GM19043 (cell line): Measurements from ENCODE around the gene CD300LF.

Experiments used
- ATAC-seq: cut with Tn5 transposase; IDR thresholded peaks from one replicate; pipeline ENCODE4 v1.9.1; 2021; ENCODE audit warnings: low read depth; ENCODE audit not compliant: unreplicated experiment

Gene CD300LF

DNA sequence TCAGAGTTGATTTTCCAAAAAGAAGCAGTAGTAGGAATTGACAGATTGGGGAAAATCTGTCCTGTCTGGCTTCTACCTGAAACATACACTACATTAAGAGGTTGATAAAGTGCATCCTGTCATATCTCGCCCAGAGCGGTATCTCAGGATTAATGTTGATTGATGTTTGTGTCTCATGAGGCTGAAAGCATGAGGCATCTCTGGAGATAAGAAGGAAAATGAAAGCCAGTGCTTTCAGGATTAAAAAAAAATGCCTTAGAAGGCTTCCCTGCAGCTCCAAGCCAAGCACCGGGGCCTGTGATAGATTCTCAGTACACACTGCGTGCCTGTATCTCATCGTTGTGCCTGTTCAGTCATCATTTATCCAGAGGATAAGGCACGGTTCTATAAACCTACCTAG is 62.8 kb downstream of the CD300LF start:
- ATAC-seq: no peak

DNA sequence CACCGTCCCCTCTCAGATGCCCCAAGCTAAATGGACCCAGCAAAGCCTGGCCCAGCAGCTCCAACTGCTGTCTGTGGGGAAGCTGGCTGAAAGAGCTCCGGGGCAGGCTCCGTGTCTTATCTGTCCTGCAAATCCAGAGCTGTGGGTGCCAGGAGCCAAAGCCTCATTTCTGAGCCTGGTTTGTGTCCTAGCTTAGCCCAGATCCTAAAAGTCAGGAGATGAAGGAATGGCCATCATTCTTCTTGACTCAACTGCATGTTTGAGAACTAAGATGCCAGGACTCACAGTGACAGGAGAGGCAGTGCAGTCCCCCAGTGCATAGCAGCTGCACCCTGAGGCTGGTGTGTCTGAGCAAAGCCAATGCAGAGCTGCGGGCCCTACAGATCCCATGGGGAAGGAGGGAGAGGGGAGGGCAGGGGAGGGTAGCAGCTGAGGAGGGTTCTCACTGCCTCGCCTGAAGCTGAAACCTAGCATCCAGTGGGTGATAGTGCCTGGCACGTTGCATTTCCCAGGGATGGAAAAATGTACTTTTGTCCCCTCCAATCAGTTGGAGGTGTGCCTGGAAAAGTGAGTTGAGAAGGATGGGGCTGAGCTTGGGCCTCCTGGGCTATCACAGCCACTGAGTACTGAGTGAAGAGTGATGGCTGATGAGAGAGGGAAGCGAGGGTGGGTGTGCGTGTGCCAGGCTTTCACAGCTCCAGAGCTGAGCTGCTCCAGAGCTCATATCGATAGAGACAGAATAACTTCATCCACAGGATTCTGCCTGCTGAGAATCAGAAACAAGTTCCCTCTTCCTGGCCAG is 64.7 kb downstream of the CD300LF start:
- no peak for ATAC-seq

DNA sequence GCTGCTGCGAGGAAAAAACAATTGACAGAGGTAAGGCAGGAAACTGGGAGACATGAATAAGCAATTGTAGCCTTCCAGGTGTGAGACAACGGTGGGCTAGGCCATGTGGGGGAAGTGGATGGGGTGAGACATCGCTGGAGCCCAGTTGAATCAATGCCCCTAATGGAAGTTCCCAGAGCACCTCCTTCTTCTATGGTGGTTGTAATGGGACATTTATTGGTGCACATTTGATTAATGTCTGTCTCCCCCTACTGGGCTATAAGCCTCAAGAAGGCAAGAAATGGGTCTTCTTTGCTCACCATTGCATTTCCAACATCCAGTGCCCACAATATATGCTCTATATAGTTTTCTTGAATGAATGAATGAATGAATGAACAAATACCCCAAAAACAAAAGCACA is 66.5 kb downstream of the CD300LF start:
- no peak for ATAC-seq

DNA sequence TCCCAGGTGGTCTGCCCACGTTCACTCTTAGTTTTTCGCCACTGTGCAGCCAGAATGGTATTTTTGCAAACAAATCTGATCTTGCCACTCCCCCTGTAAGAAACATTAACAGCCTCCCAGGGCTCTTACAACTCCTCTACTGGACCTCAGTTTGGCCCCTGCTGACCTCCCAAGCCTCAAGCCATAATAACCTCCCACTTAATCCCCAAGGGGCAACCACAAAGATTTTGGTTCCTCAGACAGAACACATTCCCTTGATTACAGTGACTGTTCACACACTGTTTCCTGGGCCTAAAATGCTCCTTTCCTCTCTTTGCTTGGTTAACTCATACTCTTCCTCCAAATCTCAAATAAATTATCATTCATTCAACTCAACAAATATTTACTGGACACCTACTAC is 67.7 kb downstream of the CD300LF start:
- no peak for ATAC-seq

DNA sequence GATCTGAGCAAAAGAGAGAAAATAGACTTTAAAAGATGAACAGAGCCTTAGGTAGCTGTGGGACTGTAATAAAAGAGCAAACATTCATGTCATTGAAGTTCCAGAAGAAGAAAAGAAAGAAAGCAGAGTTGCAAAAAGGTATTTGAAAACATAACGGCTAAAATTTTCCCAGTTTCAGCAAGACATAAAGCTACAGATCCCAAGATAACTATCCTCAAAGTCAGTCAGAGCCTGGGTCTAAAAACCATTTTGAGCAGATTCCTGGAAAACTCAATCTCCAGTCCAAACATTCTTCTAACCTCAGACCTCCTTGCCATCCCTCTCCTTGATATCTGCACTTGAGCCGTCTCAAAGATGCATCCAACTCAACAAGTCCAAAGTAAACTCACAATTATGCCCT is 68.3 kb downstream of the CD300LF start:
- ATAC-seq: no peak
